NB4 (cell line): ENCODE data around the gene ZNF543.

Source experiments
- POLR2A ChIP-seq: IDR thresholded peaks from 2 replicates; pipeline ENCODE4 v1.6.1; 2011; ENCODE audit warnings: mild to moderate bottlenecking; ENCODE audit not compliant: insufficient read length; ENCODE audit errors: extremely low read depth
- TF ChIP-seq, protein P1 (sequence below): IDR thresholded peaks from one replicate; pipeline ENCODE4 v1.5.1; 2012; ENCODE audit warnings: low read depth, low read length
- TF ChIP-seq, protein P2 (sequence below): IDR thresholded peaks from 2 replicates; pipeline ENCODE4 v1.6.1; 2011; ENCODE audit warnings: low read depth, low read length

DNA sequence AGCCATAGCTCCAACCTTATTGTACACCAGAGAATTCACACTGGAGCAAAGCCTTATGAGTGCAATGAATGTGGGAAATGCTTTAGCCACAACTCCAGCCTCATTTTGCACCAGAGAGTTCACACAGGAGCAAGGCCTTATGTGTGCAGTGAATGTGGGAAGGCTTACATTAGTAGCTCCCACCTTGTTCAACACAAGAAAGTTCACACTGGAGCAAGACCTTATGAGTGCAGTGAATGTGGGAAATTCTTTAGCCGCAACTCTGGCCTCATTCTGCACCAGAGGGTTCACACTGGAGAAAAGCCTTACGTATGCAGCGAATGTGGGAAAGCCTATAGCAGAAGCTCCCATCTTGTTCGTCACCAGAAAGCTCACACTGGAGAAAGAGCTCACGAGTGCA, 37.1 kb downstream of the ZNF543 start:
- TF ChIP-seq, protein P1, sequence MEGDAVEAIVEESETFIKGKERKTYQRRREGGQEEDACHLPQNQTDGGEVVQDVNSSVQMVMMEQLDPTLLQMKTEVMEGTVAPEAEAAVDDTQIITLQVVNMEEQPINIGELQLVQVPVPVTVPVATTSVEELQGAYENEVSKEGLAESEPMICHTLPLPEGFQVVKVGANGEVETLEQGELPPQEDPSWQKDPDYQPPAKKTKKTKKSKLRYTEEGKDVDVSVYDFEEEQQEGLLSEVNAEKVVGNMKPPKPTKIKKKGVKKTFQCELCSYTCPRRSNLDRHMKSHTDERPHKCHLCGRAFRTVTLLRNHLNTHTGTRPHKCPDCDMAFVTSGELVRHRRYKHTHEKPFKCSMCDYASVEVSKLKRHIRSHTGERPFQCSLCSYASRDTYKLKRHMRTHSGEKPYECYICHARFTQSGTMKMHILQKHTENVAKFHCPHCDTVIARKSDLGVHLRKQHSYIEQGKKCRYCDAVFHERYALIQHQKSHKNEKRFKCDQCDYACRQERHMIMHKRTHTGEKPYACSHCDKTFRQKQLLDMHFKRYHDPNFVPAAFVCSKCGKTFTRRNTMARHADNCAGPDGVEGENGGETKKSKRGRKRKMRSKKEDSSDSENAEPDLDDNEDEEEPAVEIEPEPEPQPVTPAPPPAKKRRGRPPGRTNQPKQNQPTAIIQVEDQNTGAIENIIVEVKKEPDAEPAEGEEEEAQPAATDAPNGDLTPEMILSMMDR: no peak
- TF ChIP-seq POLR2A: no peak
- TF ChIP-seq, protein P2, sequence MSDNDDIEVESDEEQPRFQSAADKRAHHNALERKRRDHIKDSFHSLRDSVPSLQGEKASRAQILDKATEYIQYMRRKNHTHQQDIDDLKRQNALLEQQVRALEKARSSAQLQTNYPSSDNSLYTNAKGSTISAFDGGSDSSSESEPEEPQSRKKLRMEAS: no peak
